Activated naive CD4-positive, alpha-beta T cell treated with Interleukin-2 at 50 U/mL for 16 hours (primary cell): ENCODE results near the gene TCF7L2.

Source experiments
- DNase-seq: peaks from one replicate; pipeline ENCODE4 v3.0.0-alpha.2; 2020

Gene TCF7L2

GRCh38 chr10:113000876-113001598, 51.0 kb downstream of the TCF7L2 start:
- no peak for DNase-seq

DNA sequence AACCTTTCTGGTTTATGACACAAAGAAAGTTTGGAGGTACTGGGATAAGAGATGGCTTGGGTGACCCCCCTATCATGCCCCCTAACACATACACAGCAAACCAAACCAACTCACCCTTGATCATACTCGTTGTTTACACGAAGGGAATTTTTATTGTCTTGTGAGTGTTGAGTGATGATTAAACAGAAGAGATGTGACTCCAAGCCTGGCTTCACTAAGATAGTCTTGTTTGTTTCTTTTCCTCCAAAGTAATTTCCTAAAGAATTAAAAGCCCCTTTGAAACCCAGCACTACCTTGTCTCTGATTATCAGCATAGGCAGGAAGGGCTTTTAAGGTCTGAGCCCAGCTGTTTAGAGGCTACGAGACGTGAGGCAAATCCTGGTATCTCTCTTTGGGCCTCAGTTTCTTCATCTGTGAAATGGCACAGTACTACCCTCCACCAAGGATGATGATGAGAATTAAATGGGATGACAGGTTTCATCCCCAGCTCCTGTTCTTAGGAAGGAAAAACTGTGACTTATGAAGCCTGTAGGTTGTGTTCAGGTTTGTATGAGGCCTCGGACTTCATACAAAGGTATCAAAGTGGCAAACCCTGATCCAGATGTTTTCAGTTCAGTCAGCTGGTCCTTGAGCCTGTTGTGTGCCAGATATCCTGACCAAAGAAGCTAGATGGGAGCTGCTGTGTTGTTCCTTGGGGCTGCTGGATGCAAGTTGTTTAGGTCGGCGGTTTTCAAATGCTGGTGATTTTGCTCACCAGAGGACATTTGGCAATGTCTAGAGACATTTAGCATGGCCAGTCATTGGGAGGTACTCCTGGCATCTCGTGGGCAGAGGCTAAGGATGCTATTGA, 51.8 kb downstream of the TCF7L2 start:
- no peak for DNase-seq

- DNase-seq = no peak
These were observed 52.4 kb downstream of the TCF7L2 start for GRCh38 chr10:113002449-113002777.

- DNase-seq = no peak
These were observed 53.0 kb downstream of the TCF7L2 start for GRCh38 chr10:113003052-113003451.

- DNase-seq = no peak
These were observed 54.1 kb downstream of the TCF7L2 start for GRCh38 chr10:113004069-113004618.

GRCh38 chr10:113005380-113005779, 55.3 kb downstream of the TCF7L2 start:
- no peak for DNase-seq

- DNase-seq = peak; percentile 10
These were observed 56.8 kb downstream of the TCF7L2 start for GRCh38 chr10:113006656-113007342.

DNA sequence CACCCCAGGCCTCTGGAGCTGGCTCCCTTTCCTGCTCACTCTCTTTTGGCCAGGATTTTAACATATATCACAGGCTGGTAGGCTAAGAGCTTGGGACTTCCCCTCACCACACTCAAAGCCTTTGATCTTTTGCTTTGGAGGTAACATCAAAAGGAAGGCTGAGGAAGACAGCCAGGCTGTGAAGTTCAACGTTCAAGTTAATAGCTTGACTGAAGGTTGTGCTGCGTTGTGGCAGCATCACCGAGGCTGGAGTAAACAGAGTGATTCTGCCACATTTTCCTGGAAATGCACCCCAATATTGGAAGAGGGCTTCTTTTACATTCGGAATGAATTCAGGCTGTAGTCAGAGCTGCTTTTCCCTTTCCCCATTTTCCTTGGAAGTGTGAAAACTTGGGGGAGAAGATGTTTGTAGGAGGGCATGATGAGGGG, 57.3 kb downstream of the TCF7L2 start:
- peak; percentile 24 for DNase-seq

GRCh38 chr10:113007821-113008220, 57.8 kb downstream of the TCF7L2 start:
- no peak for DNase-seq

DNA sequence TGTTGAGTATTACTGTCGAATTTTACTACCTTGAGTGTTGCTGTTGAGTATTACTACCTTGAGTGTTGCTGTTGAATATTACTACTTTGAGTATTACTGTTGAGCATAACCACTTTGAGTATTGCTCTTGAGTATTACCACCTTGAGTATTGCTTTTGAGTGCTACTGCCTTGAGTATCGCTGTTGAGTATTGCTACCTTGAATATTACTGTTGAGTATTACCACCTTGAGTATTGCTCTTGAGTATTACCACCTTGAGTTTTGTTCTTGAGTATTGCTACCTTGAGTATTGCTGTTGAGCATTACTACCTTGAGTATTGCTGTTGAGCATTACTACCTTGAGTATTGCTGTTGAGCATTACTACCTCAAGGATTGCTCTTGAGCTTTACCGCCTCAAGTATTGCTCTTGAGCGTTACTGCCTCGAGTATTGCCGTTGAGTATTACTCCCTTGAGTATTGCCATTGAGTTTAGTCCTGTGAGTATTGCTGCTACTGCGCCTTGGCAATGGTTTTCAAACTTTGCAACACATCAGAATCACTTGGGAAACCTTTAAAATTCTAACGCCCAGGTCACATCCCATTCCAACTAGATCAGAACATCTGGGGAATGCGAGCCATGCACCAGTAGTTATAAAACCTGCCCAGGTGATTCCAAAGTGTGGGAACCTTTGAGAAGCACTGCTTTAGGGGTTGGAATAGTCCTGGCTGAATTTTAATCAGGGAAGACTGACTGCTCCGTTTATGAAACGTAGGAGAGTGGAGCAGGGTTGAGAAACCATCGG, 61.7 kb downstream of the TCF7L2 start:
- DNase-seq = no peak

- DNase-seq = no peak
These were observed 65.2 kb downstream of the TCF7L2 start for GRCh38 chr10:113015201-113015600.

DNA sequence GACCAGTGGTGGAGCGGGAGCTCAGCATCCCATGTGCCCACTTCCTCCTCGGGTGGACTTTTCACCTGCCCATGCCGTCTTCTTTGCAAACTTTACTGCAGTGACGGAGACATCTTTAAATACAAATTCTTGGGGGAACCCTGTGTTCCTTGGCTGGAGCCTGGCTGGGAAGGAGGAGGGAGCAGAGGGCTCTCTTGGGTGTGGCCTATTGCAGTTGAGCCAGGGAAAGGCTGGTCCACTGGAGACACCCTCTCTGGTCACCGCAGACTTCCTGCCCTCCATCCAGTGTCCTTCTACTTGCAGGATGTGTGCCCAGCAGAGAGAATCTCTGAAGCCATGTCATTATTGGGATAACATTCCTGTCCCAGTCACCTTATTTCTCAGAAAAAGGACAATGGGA, 67.3 kb downstream of the TCF7L2 start:
- DNase-seq = no peak

GRCh38 chr10:113018034-113018433, 68.0 kb downstream of the TCF7L2 start:
- DNase-seq = no peak

DNA sequence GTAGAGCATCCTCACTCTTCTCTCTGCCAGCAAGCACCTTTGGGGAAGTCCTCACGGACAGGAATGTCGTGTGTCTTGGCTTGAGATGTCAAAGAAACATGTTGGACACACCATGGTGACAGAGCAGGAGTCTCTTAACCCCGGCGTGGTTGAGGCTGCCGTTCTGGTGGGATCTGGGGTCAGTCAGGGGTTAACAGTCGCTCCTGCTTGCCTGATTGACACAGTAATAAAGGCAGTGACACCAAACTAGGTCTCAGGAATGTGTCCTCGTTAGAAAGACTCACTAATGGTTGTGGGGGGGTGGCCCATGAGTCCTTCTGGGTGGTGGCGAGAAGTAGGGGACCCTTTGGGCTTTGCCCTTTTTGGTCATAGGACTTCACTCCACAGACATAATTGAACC, 69.0 kb downstream of the TCF7L2 start:
- DNase-seq = no peak

- no peak for DNase-seq
These were observed 69.8 kb downstream of the TCF7L2 start for GRCh38 chr10:113019692-113020474.

DNA sequence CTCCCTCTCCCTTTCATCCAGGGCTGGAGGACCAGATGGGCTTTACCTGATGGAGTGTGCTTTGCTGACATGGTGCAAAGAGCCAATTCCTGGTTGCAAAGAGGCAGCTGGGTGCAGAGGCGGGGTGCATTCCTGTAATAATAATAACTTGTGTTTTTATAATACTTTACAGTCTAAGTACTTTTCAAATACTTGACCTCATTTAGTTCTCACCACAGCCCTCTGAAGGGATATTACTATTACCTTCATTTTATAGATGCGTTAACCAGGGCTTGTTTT, 70.4 kb downstream of the TCF7L2 start:
- DNase-seq = no peak

- DNase-seq = no peak
These were observed 70.8 kb downstream of the TCF7L2 start for GRCh38 chr10:113020838-113021237.

- no peak for DNase-seq
These were observed 71.4 kb downstream of the TCF7L2 start for GRCh38 chr10:113021268-113022040.

GRCh38 chr10:113022265-113022664, 72.2 kb downstream of the TCF7L2 start:
- no peak for DNase-seq

- DNase-seq = no peak
These were observed 73.0 kb downstream of the TCF7L2 start for GRCh38 chr10:113023017-113023416.

GRCh38 chr10:113024930-113025329, 74.9 kb downstream of the TCF7L2 start:
- no peak for DNase-seq
